AG10803 (cell line): ENCODE results near the gene CHD2.

Experiments
- DNase-seq: peaks from one replicate; pipeline ENCODE4 v3.0.0; 2010; ENCODE audit warnings: low read depth
- H3K4me3 ChIP-seq: 2 replicates; pipeline ENCODE4 v1.5.1; 2011; ENCODE audit warnings: mild to moderate bottlenecking, low read length, control low read depth
- TF ChIP-seq, protein P1 (sequence below): conservative IDR thresholded peaks from 2 replicates; pipeline ENCODE4 v1.5.1; 2011; ENCODE audit warnings: mild to moderate bottlenecking, low read length, control low read depth, inconsistent platforms

Gene CHD2

DNA sequence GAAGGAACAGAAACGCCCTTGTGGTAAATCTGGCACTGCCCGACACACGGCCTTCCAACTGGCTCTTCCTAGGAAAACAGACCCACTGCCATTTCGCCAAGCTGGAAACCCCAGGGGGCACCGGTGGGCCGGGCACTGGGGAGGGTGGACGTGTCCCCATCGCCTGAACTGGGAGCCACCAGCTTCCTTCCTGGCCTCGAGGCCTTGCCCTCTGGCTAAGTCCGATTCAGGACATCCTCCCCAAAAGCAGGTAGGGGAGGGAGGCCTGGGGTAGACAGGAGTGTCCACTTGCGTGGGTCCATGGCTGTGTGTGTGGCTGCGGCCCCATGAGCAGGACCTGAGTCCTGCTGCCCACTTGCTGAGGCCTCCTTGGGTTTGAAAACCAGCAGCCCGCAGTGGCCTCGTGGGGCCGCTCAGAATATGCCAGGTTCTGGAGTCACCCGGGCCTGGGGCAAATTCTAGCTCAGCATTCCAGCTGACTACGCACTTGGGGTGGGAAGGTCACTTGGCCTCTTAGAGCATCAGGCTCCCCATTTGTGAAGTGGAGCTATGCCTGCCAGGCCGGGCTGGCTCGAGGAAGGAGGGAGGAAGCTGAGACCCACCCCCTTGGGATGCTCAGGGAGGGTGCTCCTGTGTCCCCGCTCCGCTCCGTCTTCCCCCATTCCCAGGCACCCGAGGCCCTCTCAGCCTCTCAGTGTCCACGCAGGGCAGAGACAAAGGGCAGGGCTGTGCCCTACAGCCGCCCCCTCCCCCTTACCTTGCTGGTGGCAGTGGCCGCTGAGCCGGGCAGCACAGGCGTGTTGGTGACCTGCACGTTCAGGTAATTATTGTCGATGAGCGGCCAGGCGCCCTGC lies 151.3 kb downstream of the CHD2 start:
- no peak overlapping the region for H3K4me3 ChIP-seq
- TF ChIP-seq, protein P1, sequence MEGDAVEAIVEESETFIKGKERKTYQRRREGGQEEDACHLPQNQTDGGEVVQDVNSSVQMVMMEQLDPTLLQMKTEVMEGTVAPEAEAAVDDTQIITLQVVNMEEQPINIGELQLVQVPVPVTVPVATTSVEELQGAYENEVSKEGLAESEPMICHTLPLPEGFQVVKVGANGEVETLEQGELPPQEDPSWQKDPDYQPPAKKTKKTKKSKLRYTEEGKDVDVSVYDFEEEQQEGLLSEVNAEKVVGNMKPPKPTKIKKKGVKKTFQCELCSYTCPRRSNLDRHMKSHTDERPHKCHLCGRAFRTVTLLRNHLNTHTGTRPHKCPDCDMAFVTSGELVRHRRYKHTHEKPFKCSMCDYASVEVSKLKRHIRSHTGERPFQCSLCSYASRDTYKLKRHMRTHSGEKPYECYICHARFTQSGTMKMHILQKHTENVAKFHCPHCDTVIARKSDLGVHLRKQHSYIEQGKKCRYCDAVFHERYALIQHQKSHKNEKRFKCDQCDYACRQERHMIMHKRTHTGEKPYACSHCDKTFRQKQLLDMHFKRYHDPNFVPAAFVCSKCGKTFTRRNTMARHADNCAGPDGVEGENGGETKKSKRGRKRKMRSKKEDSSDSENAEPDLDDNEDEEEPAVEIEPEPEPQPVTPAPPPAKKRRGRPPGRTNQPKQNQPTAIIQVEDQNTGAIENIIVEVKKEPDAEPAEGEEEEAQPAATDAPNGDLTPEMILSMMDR, result no peak
- no peak for DNase-seq

DNA sequence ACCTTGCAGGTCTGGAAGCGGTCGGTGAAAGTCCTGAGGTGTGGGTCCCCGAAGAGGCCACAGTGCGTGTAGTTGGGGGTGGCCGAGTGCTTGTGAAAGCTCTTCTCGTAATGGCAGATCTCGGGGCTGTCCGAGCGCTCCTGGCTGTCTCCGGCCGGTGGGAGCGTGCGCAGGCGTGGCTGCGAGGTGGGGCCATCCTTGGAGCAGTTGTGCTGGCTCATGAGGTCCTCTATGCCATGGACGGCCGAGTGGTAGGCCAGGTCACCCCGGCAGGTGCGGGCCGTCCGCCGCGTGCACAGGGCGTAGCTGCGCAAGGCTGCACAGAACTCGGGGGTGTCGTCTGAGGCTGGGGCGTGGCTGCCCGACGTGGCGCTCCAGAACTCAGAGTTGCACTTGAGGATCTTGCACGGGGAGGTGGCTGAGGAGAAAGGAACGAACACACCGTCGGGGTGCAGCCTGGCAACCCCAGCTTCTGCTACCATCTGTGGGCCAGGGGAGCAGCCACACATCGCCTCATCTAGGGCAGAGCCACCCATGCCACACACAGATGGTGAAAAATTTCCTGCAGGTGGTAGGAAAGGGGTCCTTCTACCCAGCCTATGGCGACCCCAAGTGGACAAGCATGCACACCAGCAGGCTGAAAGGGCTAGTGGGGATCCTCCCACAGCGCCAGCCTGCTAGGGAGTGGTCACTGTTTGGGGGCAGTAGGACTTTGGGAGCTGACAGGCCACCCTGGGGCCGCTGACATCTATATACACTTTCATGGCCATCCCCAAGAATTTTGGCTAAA lies 152.2 kb downstream of the CHD2 start:
- no peak overlapping the region for H3K4me3 ChIP-seq
- TF ChIP-seq, protein P1, result no peak
- no peak for DNase-seq

DNA sequence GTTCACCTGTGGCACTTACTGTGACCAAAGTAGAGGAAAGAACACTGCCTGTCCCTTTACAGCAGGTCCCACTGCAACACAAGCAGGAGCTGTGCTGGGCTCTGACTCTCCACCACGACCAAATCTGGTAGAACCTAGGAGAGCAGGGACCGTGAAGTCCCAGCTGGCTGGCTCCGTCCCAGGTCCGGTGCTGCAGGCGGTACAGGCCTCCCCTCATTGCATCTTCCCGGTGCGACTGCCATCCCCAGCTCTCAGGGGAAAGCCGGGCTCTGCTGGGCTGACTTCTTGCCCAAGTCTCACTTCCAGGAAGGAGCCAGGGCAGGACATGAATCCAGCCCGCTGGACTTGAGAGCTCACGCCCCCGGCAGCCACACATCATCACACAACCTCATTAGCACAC lies 155.1 kb downstream of the CHD2 start:
- no peak for DNase-seq
- TF ChIP-seq, protein P1, result no peak
- no peak overlapping the region for H3K4me3 ChIP-seq

DNA sequence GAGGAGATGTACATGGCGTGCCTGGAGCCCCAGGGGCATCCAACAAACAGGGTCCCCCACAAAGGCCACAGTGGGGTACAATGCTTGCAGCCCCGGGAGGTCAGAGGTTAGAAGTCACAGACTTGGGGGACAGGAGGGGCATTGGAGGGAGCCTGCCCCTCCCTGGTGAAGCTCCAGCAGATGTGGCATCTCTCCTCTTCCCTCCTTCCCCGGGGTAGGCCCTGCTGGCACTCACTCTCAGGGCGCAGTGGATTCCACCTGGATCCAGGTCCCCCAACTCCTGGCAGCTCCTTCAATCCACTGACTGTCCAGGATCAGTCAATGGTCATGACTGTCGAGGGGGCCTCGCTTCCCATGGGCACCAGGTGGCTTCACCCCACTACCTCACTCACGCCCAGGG lies 156.7 kb downstream of the CHD2 start:
- TF ChIP-seq, protein P1, result no peak
- no peak for DNase-seq
- H3K4me3 ChIP-seq, result no peak overlapping the region

DNA sequence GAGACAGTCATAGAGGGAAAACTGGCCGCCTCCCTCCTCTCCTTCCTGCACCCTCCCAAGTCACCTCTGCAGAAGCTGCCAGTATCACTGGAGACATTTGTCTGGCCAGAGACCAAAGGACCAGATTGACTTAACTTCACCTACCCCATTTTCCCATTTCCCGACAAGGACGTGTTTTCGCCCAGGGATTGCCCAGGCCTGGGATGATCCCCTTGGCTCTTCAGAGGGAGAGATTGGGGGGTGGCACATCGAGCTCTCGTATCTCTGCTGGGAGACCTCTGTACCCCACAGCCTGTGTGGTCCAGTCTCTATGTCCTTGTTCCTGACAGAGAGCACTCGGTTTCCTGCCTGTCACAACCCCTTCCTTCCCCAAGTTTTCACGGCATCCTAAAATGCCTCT lies 157.5 kb downstream of the CHD2 start:
- TF ChIP-seq, protein P1, result no peak

DNA sequence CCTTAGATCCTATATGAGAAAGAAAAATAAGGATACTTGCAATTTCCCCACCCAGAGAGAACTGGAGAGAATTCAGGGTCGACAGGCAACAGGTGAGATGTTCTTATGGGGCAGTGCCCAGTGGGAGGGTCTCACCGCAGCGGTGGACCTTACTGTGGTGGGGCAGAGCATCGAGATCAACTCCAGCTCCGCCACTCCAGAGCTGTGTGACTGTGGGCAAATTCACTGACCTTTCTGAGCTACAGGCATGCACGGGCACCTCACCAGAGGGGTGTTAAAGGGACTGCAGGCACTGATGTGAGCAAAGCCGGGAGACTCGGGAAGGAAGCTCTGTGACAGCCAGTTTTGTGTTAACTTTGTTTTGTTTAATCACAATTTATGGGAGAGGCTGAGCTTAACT lies 158.0 kb downstream of the CHD2 start:
- no peak overlapping the region for H3K4me3 ChIP-seq
- TF ChIP-seq, protein P1, result no peak
- no peak for DNase-seq

More for the DNA sequence above, 157.5 kb downstream of the CHD2 start:
- no peak overlapping the region for H3K4me3 ChIP-seq
- no peak for DNase-seq
